Left forelimb (tissue), 1 donor: ENCODE measurements around the gene ZC2HC1B.

ENCODE experiments used
- DNase-seq: peaks from one replicate; pipeline ENCODE4 v3.0.0-alpha.2; 2018; ENCODE audit warnings: low spot score

ZC2HC1B gene

DNA sequence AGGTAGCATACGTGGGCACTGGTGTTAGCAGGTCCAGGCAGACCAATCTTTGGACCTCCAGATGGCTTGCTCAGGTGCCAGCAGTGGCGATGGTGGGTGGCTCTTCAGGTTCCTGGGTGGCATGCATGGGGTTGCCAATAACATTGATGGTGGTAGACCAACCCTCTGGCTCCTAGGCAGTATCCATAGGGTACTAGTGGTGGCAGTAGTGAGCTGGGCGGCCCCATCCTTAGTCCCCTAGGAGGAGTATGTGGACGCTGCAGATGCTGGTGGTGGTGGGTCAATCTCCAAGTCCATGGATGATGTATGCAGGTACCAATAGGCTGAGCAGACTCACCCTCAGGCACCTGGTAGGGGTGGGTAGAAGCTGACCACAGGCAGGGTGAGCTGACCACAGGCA lies 70.6 kb downstream of the ZC2HC1B start:
- no peak for DNase-seq

DNA sequence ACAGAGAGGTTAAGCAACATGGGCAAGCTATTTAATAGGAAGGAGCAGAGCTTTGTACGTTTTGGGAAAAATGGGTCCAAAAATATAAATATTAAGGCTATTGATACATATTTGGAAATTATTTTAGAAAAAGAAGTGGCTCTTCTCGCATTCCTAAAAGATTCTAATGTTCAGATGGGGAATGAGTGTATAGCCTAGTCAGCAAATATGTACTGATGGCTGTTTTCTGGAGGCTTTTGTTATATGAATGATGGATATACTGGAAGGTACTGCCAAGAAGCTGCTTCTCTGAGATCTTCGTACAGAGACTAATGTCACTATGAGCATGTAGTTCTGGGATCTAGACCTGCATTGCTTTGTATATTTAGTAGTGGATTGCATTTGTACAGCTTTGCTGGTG lies 72.1 kb downstream of the ZC2HC1B start:
- DNase-seq: no peak

DNA sequence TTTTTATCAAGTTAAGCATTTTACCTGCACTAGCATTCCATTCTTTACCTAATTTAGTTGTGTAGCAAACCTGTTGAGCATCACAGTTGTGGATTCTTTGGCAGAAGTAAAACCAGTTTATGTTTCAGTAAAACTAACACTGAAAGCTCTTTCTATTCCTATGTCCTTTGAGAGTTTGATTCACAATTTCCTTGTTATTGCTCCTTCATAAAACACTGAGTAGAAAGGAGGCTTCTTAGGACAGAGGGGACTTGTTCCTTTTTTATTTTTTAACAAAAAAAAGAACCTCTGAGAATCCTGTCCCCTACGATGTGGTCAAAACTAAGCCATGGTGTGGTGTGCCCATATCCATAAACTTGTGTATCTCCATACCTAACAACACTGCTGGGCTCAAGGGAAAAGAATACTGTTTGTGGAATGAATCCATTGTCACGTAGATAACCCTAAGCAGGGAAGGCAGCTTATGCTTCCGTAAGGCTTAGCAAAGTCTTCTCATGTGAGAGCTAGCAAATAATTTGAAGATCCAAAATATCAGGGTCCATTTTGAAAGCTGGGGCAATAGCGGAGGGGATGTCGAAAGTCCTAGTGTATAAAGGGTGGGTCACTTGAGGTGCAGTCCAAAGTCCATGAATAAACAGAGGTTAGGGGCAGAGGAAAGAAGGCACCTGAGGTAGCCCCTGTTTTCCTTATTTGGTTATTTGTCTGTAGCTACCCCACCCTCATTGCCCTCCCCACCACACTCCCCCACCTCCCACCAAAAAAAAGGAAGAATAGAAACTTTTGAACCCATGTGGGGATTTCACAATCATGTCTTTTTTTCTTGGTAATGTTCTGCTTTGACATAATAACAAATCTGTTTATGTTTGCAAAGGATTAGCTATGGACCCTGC lies 72.7 kb downstream of the ZC2HC1B start:
- DNase-seq: no peak

DNA sequence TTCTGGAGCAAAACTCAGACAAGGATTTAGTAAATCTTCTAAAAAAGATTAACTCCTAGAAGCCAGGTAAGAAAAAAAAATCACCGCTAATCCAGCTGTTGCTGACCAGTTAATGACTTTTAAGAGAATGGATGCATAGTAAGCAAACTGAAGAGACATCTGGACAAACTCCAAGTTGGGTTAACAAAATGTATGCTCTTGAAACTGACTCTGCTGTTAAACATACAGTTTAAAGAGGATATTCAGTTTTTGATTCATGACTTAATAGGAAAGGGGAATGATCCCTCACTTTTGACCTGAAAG lies 73.3 kb downstream of the ZC2HC1B start:
- no peak for DNase-seq

DNA sequence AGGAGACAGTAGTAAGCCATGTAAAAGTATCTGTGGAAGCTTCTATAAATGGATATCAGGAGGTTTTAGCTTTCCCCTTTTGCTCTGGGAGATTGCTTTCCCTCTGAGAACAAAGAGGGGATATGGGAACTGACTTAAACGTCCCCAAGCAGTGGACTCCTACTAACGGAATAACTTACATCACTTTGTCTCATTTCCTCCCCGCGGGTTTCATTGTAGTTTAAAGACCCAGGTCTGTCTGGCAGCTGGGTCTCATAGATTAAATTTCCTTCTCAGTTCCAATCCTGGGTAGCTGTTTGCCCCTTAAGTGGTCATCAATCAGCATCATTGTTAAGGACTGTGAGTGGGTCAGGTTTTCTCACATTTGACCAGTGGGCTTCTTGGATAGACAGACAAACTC lies 75.1 kb downstream of the ZC2HC1B start:
- no peak for DNase-seq

DNA sequence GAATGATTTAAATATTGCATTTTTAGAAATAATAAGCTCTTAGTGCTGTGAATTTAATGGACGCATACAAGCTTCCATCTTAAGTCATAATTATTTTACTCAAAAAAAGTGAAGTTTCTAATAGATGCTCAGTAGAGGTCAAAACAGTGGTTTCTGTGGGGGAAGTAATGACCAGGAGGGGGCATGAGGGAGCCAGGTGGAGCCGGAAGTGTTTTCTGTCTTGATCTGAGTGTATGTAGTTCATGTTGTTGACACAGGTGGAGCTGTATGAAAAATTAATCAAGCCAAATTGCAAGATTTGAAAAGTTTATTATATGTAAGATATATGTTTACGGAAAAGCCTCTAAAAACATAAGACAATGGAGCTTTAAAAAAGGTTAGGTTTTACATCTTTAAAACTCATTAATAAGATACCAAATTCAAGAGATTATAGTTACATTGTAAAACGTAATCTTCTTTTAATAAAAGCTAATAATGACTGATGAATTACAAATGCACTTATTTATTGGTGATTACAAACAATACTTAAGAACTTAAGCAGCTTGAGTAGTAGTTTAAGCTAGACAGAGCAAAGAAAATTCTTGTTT lies 75.8 kb downstream of the ZC2HC1B start:
- DNase-seq: no peak

DNA sequence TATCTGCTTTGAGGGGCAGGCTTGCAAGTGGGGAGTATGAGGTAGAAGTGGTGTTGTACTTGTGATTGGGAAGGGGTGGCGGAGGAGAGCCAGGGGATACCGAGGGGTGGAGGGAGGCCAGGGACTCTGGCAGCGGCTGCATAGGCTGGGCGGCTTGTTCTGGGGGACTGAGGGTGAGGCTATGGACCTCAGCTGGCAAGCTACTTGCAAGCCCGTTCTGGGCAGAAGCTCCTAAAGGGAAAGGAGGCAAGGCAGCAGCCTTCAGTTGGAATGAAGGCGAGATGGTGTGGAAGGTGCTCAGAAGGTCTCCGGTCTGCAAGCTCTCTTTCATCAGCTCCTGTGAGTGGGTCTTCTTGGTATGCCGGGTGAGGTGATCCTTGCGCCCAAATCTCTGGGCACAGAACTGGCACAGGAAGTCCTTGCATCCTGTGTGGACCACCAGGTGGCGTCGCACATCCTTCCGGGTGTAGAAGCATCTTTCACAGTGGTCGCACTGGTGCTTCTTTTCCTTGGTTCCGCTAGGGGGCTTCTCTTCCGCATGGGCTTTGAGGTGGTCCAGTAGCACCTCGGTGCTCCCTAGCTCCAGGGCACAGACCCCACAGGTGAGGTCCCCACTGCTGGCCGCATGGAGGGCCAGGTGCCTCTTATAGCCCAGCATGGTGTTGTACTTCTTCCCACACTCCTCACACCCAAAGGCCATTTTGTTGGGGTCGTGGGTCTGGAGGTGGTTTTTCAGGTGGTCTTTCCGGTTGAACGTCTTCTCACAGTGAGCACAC lies 77.8 kb downstream of the ZC2HC1B start:
- DNase-seq: no peak

DNA sequence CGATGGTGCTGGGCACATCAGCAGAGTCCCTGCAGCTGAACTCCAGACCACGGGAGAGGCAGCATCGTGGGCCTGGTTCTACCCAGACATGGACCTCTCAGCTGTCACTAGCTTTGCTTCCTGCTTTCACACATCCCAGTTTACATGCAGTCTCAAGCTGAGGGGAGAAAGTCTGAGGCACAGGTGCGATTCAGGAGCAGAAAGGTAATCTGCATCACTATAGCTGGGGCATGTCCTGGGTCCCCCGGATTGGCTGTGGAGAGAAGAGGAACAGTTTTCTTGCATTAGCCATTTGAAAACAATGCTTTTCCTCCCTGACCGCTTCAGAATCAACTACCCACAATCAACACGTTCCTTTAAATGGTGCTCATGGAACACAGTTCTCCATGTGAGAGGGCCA lies 83.9 kb downstream of the ZC2HC1B start:
- DNase-seq: no peak

DNA sequence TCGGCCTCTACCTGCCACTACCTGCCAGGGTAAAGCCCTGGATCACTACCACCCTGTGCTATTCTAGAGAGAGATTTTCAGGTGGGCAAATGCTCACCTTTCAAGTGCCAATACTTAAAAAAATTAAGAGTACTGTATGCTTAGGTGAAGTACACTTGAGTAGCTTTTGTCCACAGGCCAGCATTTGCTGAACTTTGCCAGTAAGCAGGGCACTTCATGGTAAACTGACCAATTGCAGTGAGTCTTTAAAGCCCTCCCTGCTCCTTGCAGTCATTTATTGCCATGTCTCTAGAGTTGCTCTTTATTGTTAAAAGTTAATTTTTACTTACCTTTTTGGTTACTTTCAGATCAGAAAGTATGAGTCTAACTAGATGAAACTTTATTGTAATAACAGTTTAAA lies 85.3 kb downstream of the ZC2HC1B start:
- DNase-seq: no peak

DNA sequence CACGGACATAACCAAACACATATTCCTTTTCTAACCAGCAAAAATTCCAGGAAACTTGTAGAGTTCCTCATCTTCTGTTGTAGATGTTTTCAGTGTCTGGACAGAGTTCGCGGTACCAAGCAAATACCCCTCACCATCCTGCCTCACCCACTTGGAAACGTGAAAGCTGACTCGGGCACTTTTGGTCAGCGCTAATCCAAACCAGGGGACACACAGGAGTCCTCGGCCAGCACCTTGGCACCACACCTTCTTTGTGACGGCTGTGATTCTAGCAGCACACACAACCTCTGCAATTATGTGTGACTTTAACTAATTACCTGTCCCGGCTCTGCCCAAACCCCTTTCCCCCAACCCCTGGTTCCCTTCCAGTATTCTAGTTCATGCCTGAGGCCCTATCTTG lies 85.7 kb downstream of the ZC2HC1B start:
- no peak for DNase-seq

DNA sequence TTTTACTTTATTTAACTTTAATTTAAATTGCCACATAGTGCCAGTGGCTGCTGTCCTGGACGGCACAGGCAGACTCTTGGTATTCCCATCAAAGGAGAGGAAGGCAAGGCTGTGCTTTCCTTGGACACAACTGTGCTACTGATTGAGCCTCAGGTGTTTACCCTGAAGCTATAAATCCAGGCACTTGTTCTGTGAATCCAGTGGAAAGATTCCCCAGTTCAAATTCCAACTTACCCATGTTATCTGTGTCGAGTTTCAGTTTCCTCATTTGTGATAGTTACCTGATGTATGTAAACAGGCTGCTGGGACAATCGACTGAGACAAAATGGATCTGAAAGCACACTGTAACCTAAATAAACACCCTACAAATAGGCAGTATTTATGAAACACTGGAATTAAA lies 86.6 kb downstream of the ZC2HC1B start:
- no peak for DNase-seq

DNA sequence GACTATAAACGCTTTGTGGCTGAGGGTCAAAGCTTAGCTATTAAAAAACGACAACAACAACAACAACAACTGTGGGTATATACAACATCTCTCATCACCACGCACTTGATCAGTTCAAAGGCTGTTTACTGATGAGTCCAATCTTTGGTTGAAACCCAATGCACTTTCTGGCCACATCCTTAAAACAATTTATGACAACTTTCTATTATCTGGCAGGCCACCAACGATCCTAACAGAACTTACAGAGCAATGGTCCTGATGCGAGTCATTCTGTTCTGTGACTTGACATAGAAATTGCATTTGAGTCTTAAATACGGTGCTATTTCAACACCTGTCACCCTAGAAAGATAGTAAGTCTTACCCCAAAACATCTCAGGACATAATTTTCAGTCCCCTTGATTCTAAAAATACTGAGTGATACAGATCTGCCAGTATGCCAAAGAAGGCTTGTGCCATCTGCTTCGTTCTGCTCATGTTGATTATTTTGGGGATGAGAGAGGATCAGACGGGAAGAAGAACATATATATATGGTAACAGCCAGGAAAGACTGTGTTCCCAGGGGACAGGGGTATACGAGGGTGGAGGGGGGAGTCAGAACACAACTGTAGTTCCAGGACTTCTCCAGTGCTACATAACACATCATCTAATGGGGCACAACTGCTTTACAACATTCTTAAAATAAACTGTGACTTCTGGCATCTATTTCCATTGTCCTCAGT lies 87.9 kb downstream of the ZC2HC1B start:
- no peak for DNase-seq

DNA sequence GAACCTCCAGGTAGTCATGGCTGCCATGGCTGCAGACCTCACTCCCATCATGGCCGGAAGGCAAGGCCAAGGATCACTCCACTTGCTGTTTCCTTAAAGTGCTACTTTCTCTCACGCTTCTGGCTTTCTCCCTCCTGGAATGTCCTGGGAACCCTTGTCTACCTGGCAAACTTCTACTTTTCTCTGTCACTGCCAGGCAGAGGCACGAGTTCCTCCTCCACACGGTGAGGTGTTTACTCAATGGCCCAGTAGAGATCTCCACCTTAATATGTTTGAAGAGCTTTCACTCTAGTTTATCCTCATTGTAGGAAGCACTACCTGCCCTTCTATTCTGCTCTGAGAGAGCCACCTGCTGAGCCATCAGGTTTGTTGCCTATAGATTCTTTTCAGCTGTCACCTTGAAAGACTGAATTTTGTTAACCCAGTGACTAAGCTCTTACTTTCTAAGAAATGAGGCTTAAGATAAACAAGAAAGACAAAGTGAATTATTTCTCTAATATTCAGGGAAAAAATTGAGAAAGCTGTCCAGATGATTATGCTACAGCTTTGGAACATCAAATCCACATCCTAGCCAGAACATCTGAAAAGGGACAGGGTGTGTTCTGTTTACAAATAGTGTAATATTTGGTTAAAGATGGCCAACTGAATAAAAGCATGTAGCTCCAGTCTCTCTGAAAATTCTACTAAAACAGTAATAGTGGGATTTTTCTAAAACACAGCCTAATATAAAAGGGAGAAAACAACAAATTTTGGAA lies 88.8 kb downstream of the ZC2HC1B start:
- DNase-seq: no peak

DNA sequence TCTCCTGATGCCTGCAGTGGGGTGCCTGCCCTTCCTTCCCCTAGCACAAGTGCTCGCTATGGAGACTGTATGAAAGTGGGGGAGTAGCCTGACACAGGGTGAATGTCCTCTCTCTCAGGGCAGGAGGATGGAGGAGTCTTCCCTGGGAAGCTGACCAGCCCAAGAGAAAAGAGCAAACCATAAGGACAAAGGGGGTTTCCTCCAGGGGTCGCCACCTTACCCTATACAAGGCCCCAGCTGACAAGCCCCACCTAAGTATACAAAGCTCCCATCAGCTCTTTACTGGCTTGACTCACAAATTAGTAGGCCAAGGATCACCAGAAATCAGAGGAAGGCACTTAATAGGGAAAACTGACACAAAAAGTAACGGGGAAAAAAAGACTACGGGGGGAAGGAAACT lies 89.6 kb downstream of the ZC2HC1B start:
- DNase-seq: no peak

DNA sequence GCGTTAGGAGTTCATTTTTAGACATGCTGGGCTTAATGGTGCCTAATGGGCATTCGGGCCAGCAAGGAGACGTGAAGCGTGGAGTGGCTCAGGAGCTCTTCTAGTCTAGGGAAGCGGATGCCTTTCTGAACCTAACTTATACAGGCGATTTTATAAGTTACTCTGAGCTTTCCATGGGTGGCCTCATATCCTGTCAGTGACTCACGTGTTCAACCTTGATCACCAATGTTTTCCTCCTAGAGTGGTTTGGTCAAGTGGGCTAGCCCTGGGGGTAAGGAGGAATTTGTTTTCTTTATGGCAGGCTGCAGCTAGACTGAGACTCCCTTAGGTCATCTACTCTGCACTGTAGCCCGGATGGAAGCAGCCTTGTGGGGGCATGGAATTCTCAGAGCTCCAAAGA lies 91.7 kb downstream of the ZC2HC1B start:
- DNase-seq: no peak

DNA sequence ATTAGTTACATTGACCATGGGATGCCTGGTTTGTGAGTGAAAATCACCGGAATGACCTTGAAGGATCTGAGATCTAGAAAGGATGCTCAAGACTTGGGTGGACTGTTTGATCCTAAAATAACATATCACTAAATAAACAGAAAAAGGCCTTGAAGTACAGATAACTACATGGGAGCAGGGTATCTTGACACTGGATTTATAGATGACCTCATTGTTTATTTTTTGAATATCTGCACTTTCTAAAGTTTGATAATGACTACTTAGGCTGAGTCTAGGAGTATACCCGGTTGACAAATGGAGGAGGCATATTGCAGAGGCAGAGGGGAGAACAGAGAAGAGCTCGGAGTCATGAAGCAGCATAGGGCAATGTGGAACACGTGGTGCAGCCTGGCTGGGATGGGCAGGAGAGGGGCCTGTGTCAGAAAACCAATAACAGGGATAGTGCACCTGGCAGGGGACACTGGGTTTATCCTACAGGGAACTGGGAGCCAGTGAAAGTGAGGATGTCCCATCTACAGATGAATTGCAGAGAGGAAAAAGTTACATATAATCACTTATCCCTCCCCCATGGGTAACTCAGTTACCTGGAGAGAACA lies 93.5 kb downstream of the ZC2HC1B start:
- DNase-seq: no peak

DNA sequence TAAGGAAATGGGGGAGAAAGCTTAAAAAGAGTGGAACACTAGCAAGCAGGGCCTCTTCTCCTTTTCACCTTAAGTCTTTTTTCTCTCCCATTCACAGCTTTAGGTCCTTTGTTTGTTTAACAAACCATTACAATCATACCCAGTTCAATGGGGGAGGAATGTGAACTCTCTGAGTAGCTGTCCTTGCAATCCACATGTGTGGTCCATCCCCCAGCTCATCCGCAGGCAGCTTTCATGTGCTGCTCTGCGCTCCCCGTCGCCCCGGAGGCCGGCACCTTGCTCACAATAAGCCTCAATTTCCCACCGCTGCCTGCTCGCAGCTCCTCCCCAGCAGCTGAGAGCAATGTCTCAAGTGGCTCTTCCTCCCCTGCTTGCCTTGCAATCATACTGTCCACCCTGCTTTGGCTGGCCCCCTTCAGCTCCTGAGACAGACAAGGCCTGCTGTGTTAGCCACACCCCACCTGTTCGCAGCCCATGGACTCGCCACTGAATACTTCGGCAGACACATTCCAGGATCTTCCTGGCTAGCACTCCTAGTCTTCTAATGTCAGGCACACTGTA lies 94.6 kb downstream of the ZC2HC1B start:
- DNase-seq: no peak

DNA sequence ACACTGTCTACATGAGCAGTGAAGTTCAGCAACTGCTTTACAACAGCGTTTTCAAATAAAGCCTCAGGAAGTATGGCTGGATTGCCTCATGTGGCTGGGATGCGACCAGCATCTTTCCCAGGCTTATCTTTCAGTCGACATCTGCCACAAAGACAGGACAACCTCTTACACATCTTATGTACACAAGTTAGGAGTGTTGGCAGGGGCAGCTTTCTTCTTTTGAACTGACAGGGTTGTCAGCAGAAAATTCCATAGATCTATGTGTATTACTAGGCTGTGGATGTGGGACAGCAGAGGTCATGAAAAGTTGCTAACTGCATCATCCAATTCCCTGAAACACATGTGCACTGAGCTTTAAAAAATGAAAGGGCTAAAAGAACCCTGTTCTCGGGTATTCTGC lies 95.7 kb downstream of the ZC2HC1B start:
- no peak for DNase-seq

DNA sequence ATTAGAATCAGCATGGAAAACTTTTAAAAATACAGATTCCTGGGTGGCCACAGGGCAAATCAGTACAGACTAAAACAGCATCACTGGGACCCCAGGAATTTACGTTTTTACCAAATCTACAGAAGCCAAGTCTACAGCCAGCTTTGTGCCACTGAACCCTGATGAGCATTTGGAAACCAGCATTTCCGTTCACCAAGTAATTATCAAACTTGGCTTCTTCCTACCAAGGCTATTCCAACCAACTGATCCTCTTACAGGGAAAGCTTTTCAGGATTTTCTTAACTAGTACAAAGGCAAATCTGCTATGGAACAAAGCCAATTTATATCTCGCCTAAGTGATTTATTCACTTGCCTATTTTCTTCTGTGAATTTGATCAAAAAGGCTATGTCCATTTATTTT lies 96.8 kb downstream of the ZC2HC1B start:
- no peak for DNase-seq

DNA sequence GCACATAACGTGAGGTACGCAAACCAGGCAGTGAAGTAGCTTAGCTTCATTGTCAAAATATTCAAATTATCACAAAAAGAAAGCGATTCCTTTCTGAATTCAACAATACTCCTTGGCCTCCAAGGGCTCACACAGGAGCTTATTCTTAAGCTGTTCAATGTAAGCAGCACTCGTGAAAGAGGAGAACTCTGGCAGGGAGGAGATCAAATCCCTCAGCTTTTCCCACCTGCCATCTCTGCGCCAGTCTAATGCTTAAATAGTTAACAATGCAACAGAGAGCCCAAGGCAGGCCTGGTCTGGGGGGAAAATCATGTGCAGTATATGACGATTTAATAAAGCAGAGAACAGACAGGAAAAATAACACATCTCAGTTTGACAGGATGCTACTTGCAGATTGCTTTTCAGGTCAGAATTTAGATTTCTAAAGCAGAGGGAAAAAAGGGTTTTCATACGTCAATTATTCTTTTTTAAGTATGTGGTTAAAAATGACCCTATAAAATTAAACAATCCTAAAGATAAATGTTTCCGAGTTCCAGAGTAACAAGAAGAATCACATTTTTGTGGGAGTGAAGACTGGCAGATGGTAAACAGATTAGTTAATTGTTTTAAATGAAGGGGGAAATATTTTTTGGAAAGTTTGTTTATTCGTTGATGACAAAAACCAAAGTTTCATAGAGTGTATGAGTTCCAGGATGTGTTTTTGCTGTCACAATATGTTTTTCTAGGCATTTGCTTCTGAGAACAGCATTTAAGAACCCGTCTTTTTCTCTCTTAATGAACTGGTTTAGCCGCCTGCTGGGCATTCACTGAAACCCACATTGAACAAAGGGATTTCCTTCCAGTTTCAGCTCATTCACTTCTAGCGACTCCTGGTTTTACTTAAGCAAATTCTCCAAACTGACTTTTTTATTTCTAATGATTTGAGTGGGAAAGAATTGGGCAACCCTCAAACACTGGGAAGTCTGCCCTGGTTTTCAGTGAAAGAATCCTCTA lies 97.9 kb downstream of the ZC2HC1B start:
- no peak for DNase-seq
